ENCODE measurements around the gene PLA2G5.

Gene PLA2G5

DNA sequence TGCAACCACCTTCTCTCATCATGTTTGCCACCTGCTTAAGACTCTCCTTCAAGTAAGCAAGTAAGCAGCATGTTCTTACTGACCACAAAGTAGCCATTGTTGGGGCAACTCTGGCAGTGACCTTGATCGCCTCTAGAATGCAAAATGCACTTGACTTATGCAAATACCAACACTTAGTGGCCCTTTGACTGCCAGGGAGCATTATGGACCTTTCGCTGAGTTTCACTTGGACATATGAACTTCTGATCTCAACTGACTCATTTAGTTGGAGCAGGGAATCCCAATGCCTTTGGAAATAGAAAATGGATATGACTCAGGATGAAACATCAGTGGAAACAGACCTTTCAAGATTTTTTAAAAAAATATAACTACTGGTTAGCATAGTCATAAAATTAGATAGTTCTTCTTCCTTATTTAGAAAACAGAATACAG is 6.1 kb upstream of the PLA2G5 start:
- TF ChIP-seq, protein P1, sequence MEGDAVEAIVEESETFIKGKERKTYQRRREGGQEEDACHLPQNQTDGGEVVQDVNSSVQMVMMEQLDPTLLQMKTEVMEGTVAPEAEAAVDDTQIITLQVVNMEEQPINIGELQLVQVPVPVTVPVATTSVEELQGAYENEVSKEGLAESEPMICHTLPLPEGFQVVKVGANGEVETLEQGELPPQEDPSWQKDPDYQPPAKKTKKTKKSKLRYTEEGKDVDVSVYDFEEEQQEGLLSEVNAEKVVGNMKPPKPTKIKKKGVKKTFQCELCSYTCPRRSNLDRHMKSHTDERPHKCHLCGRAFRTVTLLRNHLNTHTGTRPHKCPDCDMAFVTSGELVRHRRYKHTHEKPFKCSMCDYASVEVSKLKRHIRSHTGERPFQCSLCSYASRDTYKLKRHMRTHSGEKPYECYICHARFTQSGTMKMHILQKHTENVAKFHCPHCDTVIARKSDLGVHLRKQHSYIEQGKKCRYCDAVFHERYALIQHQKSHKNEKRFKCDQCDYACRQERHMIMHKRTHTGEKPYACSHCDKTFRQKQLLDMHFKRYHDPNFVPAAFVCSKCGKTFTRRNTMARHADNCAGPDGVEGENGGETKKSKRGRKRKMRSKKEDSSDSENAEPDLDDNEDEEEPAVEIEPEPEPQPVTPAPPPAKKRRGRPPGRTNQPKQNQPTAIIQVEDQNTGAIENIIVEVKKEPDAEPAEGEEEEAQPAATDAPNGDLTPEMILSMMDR (IDR thresholded peaks at IDR 0.05; ENCODE audit: insufficient read depth, low read depth, low read length, missing control alignments): no peak
- DNase-seq (ENCODE audit: low read depth): peak; percentile 65
- H3K4me3 ChIP-seq (ENCODE audit: low read length): no peak overlapping the region

DNA sequence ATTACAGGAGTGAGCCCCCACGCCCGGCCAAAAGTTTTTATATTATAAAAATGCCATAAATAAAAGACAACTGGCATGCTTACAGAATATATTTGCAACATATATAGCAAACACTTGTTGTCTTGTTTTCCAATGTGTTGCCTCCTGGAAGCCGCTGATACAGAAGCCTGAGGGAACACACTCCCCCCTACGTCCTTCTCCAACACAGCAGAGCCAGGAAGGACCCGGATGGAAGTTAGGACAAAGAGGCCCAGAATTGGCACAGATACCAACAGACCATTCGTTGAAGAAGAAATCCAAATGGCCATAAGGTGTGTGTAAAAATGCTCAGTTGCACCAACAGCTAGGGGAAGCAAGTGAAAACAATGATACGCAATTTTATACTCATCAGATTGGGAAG is 1.3 kb upstream of the PLA2G5 start:
- H3K4me3 ChIP-seq (ENCODE audit: low read length): no peak overlapping the region
- no peak for DNase-seq (ENCODE audit: low read depth)
- TF ChIP-seq, protein P1 (IDR thresholded peaks at IDR 0.05; ENCODE audit: insufficient read depth, low read depth, low read length, missing control alignments): no peak

DNA sequence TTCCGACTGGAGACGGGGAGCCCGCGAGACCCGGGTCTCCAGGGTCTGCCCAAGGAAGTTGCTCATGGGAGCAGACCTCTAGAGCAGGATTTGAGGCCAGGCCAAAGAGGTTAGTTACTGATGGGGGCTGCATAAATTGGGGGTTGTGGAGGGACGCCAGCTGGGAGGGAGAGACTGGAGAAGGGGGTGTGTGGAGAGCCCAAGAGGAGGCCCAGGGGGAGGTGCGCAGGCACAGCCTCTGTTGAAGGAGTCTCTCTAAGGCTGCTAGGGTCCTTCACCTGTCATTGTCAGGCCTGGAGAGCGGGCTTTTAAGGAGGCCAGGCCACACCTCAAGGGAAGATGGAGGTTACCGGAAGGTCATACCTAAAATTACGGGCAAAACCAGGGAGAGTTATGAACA is 363 bp downstream of the PLA2G5 start:
- TF ChIP-seq, protein P1 (IDR thresholded peaks at IDR 0.05; ENCODE audit: insufficient read depth, low read depth, low read length, missing control alignments): no peak
- DNase-seq (ENCODE audit: low read depth): no peak
- H3K4me3 ChIP-seq (ENCODE audit: low read length): no peak overlapping the region

DNA sequence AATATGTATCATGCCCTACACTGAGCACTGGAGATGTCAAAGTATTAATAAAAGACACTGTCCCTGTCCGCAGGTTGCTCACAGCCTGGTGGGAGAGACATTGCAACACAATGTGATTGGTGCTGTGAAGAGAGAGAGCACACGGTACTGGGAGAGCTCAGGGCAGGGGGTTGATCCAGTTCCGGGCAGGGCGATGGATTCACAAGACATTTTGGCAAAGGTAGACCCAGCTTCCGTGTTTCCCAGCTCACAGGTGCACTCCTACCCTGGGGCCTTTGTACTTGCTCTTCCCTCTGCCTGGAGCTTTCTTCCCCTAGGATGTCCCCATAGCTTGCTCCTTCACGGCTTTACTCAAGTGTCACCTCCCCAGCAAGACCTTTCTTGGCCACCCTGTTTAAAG is 1.4 kb downstream of the PLA2G5 start:
- no peak overlapping the region for H3K4me3 ChIP-seq (ENCODE audit: low read length)
- DNase-seq (ENCODE audit: low read depth): no peak
- TF ChIP-seq, protein P1 (IDR thresholded peaks at IDR 0.05; ENCODE audit: insufficient read depth, low read depth, low read length, missing control alignments): no peak

DNA sequence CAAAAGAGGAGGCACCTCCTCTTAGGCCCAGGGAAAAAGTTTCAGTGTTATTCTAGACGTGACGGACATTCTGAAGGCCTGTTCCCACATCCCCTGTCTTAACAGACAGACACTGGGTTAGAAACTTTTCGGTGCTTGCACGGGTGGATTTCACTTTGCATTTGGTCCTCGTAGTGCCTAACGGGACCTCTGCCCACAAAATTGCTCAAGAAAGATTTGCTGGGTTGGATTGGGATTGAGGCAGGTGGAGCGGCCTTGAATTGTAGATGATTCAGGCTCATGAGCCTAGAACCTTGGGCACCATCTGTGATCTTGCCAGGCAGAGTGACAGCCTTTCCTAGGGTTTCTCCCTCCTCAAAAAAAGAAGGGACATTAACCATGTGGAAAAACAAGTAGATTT is 2.8 kb downstream of the PLA2G5 start:
- TF ChIP-seq, protein P1 (IDR thresholded peaks at IDR 0.05; ENCODE audit: insufficient read depth, low read depth, low read length, missing control alignments): no peak
- no peak overlapping the region for H3K4me3 ChIP-seq (ENCODE audit: low read length)
- no peak for DNase-seq (ENCODE audit: low read depth)

DNA sequence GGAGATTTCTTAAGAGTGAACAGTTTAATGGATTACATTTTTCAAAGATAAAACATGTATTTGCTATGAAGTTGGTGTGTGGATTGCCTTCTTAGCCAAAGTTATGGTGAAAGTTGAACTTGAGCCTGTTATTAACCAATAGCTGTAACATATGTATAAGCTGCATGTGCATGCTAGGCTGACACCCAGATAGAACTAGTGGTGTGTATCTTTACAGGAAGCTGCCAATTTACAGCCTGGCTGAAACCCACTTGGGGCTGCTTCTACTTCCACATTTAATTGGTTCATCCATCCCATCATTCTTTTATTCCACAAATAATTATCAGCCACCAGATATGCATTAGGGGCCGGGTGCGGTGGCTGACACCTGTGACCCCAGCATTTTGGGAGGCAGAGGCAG is 3.3 kb downstream of the PLA2G5 start:
- TF ChIP-seq, protein P1 (IDR thresholded peaks at IDR 0.05; ENCODE audit: insufficient read depth, low read depth, low read length, missing control alignments): no peak
- no peak for DNase-seq (ENCODE audit: low read depth)
- no peak overlapping the region for H3K4me3 ChIP-seq (ENCODE audit: low read length)

DNA sequence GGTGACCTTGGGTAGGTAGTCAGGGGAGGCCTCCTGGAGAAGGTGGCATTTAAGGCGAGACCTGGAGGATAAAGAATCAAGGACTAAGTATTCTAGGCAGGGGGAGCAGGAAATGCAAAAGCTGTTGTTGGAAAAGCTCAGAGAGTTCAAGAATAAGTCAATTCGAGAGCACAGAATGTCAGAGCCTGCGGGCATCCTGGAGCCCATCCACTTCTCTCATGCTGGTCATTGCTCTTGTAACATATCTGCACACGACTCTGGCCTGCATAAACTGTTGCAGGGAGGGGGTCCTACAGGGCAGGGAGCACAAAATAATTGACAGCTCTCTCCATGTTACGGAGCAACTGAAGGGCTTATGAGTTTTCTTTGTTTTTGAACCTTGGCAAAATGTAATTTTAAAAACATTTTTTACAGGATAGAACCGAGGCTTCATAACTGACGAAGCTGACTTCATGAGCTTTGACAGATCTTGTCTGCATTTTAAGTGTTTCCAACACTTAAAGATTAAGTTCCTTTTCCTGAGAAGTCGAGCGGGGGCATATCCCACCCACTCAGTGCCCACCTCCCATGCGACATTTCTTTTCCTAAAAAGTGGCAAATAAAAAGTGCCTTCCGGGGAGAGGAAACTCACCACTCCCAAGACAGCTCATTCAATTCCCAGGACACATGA is 4.2 kb downstream of the PLA2G5 start:
- no peak overlapping the region for H3K4me3 ChIP-seq (ENCODE audit: low read length)
- no peak for DNase-seq (ENCODE audit: low read depth)
- TF ChIP-seq, protein P1 (IDR thresholded peaks at IDR 0.05; ENCODE audit: insufficient read depth, low read depth, low read length, missing control alignments): no peak
